WERI-Rb-1 (cell line): ENCODE data around the gene ZNF366.
A peak's percentile ranks its signal among the peaks of the same experiment; 100 is the strongest.

Source experiments
- DNase-seq: peaks from one replicate; pipeline ENCODE4 v3.0.0-alpha.2; 2020
- H3K27ac ChIP-seq: fragments of 250-450 bp; sonication (Bioruptor Pico); 2 replicates; pipeline ENCODE4 v1.5.1; 2020; ENCODE audit warnings: mild to moderate bottlenecking, moderate library complexity
- H3K27me3 ChIP-seq: fragments of 250-450 bp; sonication (Bioruptor Pico); 2 replicates; pipeline ENCODE4 v1.5.1; 2021; ENCODE audit warnings: mild to moderate bottlenecking, low read depth, moderate library complexity; ENCODE audit not compliant: insufficient read depth, severe bottlenecking
- H3K36me3 ChIP-seq: fragments of 250-450 bp; sonication (Bioruptor Pico); 2 replicates; pipeline ENCODE4 v1.5.1; 2020; ENCODE audit warnings: mild to moderate bottlenecking, moderate library complexity
- H3K4me3 ChIP-seq: 2 replicates; pipeline ENCODE4 v1.5.1; 2011; ENCODE audit warnings: low read depth, mild to moderate bottlenecking, control low read depth, low read length
- H3K9me3 ChIP-seq: fragments of 250-450 bp; sonication (Bioruptor Pico); 2 replicates; pipeline ENCODE4 v1.5.1; 2021; ENCODE audit warnings: mild to moderate bottlenecking, moderate library complexity; ENCODE audit not compliant: severe bottlenecking
- TF ChIP-seq, protein P1 (sequence below): IDR thresholded peaks from 2 replicates; pipeline ENCODE4 v1.5.1; 2011; ENCODE audit warnings: low read depth, mild to moderate bottlenecking, control low read depth, inconsistent platforms, low read length

ZNF366 gene

DNA sequence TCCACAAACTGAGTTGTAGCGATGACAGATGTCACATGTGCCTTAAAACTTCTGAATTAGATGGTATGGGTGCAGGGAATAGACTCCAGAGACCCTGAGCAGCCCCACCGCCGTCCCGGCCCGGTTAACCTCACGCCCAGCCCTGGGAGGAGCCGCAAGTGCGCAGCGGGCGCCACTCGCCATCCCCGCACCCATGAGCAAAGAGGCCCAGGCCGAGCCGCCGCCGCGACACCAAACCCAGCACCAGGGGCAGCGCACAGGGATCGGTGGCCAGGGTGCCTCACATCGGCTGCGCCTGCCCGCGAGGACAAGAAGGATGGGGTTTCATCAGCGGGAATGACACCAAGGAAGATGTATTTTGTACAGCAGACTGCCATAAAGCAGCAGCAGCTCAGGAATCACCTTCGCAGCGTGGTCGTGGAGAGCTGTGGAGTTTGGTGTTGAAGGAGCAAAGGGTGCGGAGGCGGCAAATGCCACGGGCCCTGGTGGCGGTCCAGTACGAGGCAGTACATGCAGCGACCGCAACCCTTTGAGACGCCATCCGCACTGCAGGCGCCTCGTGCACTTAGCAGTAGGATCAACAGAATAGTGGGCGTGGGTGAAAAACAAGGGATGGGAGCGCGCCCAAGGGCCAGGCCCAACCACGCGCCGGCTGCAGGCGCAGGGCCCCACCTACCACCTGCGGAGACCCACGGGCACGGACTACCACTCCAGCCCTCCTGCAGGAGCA is 89.7 kb downstream of the ZNF366 start:
- DNase-seq = no peak
- TF ChIP-seq, protein P1, sequence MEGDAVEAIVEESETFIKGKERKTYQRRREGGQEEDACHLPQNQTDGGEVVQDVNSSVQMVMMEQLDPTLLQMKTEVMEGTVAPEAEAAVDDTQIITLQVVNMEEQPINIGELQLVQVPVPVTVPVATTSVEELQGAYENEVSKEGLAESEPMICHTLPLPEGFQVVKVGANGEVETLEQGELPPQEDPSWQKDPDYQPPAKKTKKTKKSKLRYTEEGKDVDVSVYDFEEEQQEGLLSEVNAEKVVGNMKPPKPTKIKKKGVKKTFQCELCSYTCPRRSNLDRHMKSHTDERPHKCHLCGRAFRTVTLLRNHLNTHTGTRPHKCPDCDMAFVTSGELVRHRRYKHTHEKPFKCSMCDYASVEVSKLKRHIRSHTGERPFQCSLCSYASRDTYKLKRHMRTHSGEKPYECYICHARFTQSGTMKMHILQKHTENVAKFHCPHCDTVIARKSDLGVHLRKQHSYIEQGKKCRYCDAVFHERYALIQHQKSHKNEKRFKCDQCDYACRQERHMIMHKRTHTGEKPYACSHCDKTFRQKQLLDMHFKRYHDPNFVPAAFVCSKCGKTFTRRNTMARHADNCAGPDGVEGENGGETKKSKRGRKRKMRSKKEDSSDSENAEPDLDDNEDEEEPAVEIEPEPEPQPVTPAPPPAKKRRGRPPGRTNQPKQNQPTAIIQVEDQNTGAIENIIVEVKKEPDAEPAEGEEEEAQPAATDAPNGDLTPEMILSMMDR = no peak
- Histone ChIP-seq H3K36me3 (no peaks in the 10 kb centered on the region), H3K27ac (no peak overlapping the region), H3K9me3 (no peaks in the 10 kb centered on the region), H3K27me3 (no peaks in the 10 kb centered on the region), H3K4me3 (no peak overlapping the region)

DNA sequence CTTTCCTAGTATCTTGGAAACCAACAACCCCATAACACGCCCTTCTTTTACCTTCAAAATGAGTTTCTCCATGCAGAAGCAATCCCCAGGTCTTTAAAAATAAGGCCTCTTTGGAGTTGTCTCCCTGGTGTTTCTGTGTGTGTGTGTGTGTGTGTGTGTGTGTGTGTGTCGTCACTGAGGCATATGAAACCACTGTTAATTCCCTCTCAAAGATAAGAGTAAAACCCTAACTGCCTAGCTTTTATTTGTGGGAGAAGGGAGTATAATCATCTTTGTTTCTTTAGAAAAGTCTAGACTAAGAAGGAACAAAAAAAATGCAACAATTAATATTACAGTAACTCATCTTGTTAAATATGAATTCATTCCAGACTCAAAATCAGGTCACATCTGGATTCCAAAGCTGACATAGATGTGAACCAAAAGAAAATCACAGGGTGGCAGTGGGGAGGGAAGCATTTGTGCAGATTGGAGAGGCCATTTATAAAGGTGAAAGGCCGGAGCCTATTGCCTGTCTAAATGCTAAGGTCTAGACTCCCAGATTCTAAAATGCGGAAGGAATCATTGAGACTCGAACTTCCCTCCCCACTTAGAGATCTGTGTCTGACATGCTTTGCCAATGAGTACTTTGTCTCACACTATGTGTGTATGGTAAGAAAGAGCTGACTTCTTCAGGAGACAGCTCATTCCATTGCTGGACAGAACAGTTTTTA is 91.4 kb downstream of the ZNF366 start:
- TF ChIP-seq, protein P1 = no peak
- Histone ChIP-seq H3K9me3 (no peaks in the 10 kb centered on the region), H3K4me3 (no peak overlapping the region), H3K36me3 (no peaks in the 10 kb centered on the region), H3K27ac (no peak overlapping the region), H3K27me3 (no peaks in the 10 kb centered on the region)
- no peak for DNase-seq

DNA sequence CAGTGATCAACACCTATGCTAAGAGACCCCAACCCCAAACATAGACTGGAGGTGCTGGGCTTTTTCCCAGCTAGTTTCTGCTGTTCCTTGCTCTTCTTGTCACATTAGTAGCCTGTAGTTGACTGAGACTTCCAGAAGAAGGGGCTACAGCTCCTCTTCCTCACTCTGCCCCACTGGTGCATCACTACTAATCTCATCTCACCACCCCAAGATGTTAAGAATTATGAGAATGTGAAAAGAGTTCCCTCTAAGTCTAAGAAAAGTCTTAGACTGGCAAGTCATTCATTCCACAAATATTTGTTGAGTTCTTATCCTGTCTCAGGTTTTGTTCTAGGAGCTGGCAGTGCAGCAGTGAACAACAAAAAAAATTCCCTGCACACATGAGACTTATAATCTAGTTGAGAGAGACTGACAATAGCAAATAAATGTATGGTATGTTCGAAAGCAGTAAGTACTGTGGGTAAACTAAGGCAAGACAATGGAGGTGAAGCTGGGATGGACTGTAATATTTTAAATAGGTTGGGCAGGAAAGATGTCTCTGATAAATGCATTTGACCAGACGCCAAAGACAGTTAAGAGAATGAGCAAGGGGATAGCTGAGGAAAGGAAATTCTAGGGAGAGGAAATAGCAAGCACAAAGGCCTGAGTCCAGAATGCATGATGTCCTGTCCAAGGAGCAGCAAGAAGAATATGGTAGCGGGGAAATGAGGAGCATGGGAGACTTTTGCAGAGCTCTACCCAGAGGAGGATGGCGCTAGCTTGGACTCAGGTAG is 94.7 kb downstream of the ZNF366 start:
- TF ChIP-seq, protein P1 = 0 out of 2 replicates have a peak, but pooled peaks have one; percentile 15
- H3K36me3 ChIP-seq = no peaks in the 10 kb centered on the region
- no peak overlapping the region for H3K4me3 ChIP-seq
- DNase-seq = no peak
- H3K9me3 ChIP-seq = no peaks in the 10 kb centered on the region
- H3K27ac ChIP-seq = no peak overlapping the region
- H3K27me3 ChIP-seq = no peaks in the 10 kb centered on the region

DNA sequence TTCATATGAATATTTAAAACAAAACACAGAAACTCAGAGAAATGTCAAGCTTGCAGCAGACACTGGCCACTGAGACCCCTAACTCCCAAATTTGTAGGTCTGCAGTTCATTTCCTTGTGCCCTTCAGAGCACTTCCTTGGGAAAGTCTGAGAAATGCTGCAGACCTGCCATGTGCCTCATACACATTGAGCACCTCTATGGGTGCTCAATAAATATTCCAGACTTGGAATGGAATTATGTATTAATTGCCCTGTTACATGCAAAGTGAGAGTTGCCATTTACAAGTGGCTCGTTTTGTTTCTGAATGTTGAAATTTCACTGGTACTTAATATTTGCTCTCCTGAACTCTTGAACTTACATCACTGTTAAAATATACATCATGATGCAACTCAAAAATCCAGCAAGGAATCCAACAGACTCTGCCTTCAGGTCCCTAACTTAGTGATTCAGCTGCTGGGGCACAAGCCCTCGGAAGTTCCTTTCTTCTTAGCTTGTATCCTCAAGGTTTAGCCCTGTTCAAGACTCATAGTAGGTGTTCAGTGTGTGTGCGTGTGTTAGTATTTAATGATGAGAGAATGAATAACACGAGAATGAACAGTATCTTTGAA is 96.4 kb downstream of the ZNF366 start:
- Histone ChIP-seq H3K36me3 (no peaks in the 10 kb centered on the region), H3K4me3 (no peak overlapping the region), H3K27ac (no peak overlapping the region), H3K9me3 (no peaks in the 10 kb centered on the region), H3K27me3 (no peaks in the 10 kb centered on the region)
- DNase-seq = no peak
- TF ChIP-seq, protein P1 = no peak

DNA sequence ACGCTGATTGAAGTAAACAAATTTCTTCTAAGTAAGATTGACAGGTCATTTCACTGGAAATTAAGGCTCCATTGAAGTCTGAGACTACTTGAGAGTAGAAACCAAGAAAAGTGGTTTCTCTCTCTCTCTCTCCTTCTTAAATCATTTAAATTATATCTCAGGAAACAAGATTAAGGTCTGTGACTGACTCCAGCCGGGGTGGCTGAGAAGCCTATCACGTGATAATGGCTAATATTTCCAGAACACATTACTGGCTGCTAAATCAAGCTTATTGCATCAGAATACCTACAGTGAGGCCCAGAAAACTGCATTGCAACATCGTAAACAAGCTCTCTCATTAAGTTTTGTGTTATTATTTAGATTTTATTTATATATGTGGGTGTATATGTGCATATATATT is 98.6 kb downstream of the ZNF366 start:
- Histone ChIP-seq H3K27ac (no peak overlapping the region), H3K27me3 (no peaks in the 10 kb centered on the region), H3K36me3 (no peaks in the 10 kb centered on the region), H3K4me3 (no peak overlapping the region), H3K9me3 (no peaks in the 10 kb centered on the region)
- TF ChIP-seq, protein P1 = no peak
- DNase-seq = no peak
